Prostate gland (tissue), 2 donors: ENCODE results near the gene POLE.

Source experiments
- CTCF ChIP-seq, 4 experiments: fragments of 200-600 bp in 2 of 4; fragments of 450-650 bp in 2 of 4; sonication (generic) in 2 of 4; IDR thresholded peaks; 1 replicate in 3 of 4; 2 replicates in 1 of 4; pipeline ENCODE4 v1.5.1; 2016 to 2019; ENCODE audit warnings: antibody characterized with exemption in 4 of 4, mild to moderate bottlenecking in 2 of 4, moderate library complexity in 2 of 4
- POLR2A ChIP-seq: fragments of 450-650 bp; IDR thresholded peaks from one replicate; pipeline ENCODE4 v1.6.1; 2016; ENCODE audit warnings: antibody characterized with exemption, mild to moderate bottlenecking

GRCh38 chr12:132648616-132649225 is 38.4 kb downstream of the POLE start:
- TF ChIP-seq POLR2A (no peak), CTCF (IDR thresholded peaks at IDR 0.05) (no peak)
